IPS DF 6.9 (cell line): Measurements from ENCODE around the gene ZNF574.

Source experiments
- DNase-seq: peaks from one replicate; pipeline ENCODE4 v3.0.0-alpha.2; 2013; ENCODE audit warnings: low read depth, low spot score
- H3K27ac ChIP-seq: one replicate; pipeline ENCODE4 v1.5.1; 2013; ENCODE audit warnings: low read length, control low read depth
- H3K27me3 ChIP-seq: 2 replicates; pipeline ENCODE4 v1.6.1; 2013; ENCODE audit warnings: mild to moderate bottlenecking, low read length; ENCODE audit not compliant: control insufficient read depth, insufficient read depth
- H3K36me3 ChIP-seq: 2 replicates; pipeline ENCODE4 v1.6.1; 2013; ENCODE audit warnings: low read length; ENCODE audit not compliant: control insufficient read depth, insufficient read depth
- H3K4me1 ChIP-seq: 2 replicates; pipeline ENCODE4 v1.6.1; 2013; ENCODE audit warnings: low read length; ENCODE audit not compliant: control insufficient read depth, insufficient read depth
- H3K4me3 ChIP-seq: 2 replicates; pipeline ENCODE4 v1.5.1; 2013; ENCODE audit warnings: mild to moderate bottlenecking, low read length
- H3K9me3 ChIP-seq: 2 replicates; pipeline ENCODE4 v1.6.1; 2013; ENCODE audit warnings: low read length, inconsistent platforms; ENCODE audit not compliant: control insufficient read depth, insufficient read depth
- WGBS: extraction: QIAGEN DNeasy Blood & Tissue Kit; methylation state at CpG from one replicate; pipeline ENCODE4 v1.1.7; 2013; ENCODE audit warnings: mixed read lengths, missing lambda C conversion rate; ENCODE audit not compliant: insufficient read length, insufficient coverage; 5-methylcytosine and 5-hydroxymethylcytosine counted together

ZNF574 gene

DNA sequence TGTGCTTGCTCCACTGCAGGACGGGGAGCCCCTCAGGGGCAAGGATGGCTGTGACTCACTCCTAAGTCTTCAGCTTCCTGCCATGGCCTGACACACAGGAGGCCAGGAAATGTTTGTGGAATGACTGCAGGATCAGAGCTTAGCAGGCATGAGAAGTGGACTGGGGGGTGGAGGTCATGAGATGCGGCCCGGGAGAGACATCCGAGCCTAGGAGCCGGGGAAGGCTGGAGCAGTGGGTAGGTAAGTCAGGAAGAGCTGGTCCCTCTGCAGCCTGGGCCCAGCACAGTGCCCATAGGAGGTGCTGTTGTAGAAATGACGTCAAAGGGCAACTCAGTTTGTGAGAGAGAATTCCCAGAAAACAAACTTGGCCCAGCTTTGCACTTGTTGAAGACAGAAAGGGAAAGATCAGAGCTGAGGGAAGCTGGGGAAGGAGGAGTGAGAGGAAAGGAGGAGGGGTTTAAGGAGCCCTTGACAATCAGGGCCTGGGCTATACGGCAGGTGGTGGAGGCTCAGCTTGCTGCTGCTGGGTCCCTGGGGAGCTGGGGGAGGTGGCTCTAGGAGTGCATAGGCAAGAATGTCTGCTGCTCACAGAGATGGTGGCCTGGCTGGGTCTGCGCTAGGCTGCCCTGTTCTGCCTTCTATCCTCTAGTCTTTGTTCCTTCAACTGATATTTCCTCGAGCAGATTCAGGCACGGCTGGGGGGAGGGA is 37.8 kb downstream of the ZNF574 start:
- Histone ChIP-seq H3K36me3 (no peaks in the 10 kb centered on the region), H3K27ac (no peak overlapping the region), H3K4me3 (no peak overlapping the region), H3K4me1 (peaks cover 3% of the 10 kb centered on the region), H3K9me3 (no peaks in the 10 kb centered on the region), H3K27me3 (no peaks in the 10 kb centered on the region)
- no CpG with 5 or more reads among the region's 10 CpGs for WGBS
- no peak for DNase-seq

DNA sequence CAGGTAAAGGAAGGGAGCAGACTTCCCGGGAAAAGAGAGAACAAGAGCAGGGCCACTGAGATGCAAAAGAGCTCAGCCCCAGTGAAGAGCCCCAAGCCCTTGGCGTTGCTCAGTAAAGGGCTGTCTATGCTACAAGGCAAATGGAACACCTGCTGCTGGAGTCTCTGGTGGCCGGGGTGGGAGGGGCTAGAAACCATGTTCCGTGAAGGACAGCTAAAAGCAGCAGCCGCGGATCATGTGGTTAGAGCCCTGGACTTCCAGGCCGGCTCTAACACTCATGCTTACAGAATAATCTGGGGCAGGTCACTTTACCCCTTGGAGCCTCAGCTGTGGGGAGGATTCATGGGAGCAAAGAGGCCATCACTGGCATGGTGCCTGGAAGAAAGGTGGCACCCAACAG is 38.4 kb downstream of the ZNF574 start:
- H3K4me1 ChIP-seq = peaks cover 3% of the 10 kb centered on the region
- no peaks in the 10 kb centered on the region for H3K36me3 ChIP-seq
- H3K9me3 ChIP-seq = no peaks in the 10 kb centered on the region
- H3K27ac ChIP-seq = no peak overlapping the region
- no CpG with 5 or more reads among the region's 7 CpGs for WGBS
- no peak overlapping the region for H3K4me3 ChIP-seq
- DNase-seq = no peak
- no peaks in the 10 kb centered on the region for H3K27me3 ChIP-seq

DNA sequence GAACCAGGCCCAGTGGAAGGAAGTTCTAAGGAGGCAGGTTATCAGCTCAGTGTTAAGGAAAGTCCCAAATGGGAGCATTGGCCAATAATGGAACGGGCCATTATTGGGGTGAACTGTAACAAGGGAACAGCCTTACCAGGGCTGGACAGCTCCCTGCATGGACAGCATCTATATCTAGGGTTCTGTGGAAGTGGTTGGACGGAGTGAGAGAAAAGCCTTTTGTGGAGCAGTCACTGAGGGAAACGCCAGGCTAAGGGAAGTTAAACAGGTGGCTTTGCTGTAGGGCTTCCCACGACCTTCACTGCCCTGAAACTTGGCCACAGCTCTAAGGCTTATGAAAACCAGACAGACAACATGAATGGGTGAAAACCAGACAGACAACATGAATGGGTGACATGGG is 39.3 kb downstream of the ZNF574 start:
- no peak overlapping the region for H3K4me3 ChIP-seq
- no peaks in the 10 kb centered on the region for H3K27me3 ChIP-seq
- DNase-seq = no peak
- H3K27ac ChIP-seq = no peak overlapping the region
- H3K9me3 ChIP-seq = no peaks in the 10 kb centered on the region
- peaks cover 3% of the 10 kb centered on the region for H3K4me1 ChIP-seq
- no CpG with 5 or more reads among the region's 4 CpGs for WGBS
- no peaks in the 10 kb centered on the region for H3K36me3 ChIP-seq

DNA sequence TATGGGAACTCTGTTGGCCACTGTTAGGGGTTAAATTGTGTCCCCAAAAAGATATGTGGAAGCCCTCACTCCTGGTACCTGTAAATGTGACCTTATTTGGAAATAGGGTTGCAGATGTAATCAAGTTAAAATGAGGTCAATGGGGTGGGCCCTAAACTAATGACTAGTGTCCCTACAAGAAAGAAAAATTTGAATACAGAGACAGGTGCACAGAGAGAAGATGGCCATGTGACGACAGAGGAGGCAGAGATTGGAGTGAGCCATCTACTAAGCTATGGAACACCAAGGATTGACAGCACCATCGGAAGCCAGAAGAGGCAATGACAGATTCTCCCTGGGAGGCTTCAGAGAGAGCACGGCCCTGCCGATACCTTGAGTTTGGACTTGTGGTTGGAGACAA is 39.7 kb downstream of the ZNF574 start:
- Histone ChIP-seq H3K4me1 (peaks cover 3% of the 10 kb centered on the region), H3K9me3 (no peaks in the 10 kb centered on the region), H3K27ac (no peak overlapping the region), H3K4me3 (no peak overlapping the region), H3K36me3 (no peaks in the 10 kb centered on the region), H3K27me3 (no peaks in the 10 kb centered on the region)
- WGBS = no CpG with 5 or more reads among the region's 4 CpGs
- no peak for DNase-seq

DNA sequence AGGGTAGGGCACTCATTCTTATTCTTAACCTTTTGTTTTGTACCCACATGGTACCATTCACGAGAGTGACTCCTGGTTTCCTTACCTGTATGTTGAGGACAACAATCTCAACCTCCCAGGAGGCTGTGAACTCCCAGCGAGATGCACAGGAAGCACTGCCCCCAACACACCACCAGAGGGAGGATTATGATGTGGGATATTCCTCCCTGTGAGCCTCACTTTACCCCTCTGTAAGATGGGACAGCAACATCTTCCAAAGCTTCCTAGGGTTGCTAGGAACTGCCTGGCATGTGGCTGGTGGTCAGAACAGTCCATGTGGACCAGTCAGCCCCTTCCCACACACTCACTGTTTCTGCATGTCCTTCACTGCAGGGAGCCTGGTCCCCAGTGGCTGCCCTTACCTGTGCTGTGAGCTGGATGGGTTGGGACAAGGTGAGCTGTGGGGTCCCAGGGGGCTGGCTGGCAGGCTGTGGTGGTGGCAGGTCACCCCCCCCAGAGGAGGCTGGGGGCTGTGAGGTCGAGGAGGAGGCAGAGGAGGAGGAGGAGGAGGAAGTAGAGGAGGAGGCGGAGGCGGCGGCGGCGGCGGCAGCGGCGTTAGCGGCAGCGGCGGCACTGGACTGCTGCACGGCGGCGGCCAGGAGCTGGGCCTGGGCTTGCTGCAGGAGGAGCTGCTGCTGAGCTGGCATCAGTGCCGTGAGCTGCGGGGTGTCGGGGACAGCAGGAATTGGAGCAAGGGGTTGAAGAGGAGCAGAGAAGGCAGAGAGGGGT is 40.5 kb downstream of the ZNF574 start:
- Histone ChIP-seq H3K27ac (no peak overlapping the region), H3K4me1 (peaks cover 3% of the 10 kb centered on the region)

DNA sequence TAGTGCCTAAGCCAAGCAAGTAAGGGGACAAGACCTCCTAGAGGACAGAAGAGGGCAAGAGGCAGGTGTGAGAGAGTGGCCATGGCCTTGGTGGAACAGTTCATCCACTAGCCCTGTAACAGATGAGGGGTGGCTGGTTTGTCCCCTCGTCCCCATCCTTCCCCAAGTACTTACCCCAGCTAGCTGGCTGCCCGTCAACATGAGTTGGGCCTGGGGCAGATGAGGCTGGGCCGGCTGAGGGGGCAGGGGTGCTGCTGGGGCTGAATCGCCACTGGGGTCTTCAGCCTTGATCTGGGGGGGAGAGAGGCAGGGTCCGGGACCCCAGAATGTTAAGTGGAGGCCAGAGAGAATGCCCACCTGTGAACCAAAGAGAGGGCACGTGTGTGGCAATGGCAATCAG is 41.1 kb downstream of the ZNF574 start:
- no peak for DNase-seq
- Histone ChIP-seq H3K4me1 (peaks cover 3% of the 10 kb centered on the region), H3K27me3 (no peaks in the 10 kb centered on the region), H3K4me3 (no peak overlapping the region), H3K9me3 (no peaks in the 10 kb centered on the region), H3K36me3 (no peaks in the 10 kb centered on the region), H3K27ac (no peak overlapping the region)
- WGBS = no CpG with 5 or more reads among the region's 6 CpGs

More for the DNA sequence above, 40.5 kb downstream of the ZNF574 start:
- Histone ChIP-seq H3K4me3 (no peak overlapping the region), H3K9me3 (no peaks in the 10 kb centered on the region), H3K27me3 (no peaks in the 10 kb centered on the region), H3K36me3 (no peaks in the 10 kb centered on the region)
- no peak for DNase-seq
- no CpG with 5 or more reads among the region's 20 CpGs for WGBS

DNA sequence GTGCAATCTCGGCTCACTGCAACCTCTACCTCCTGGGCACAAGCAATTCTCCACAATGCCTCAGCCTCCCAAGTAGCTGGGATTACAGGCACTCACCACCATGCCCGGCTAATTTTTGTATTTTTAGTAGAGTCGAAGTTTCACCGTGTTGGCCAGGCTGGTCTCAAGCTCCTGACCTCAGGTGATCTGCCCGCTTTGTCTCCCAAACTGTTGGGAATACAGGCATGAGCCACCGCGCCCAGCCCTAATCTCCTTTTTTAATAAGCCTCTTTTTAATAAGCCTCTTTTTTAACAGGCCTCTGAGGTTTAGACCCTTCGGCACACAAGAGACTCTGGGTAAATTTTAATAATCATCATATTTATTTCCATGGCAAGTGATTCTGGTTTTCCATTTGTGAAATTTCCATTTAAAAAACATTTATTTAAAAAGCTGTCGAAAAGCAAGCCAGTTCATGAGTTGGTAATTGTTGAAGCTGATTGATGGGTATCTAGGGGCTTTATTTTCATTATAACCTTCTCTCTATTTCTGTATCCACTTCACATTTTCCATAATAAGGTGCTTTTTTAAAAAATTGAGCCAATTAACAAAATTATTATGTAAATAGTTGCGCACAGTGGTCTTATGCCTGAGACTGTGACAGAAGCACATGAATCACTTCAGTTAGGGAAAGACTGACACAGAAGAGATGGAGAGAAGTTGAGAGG is 44.5 kb downstream of the ZNF574 start:
- no peak overlapping the region for H3K27ac ChIP-seq
- peaks cover under 1% of the 10 kb centered on the region; the same call in 1 of the 2 replicates for H3K4me1 ChIP-seq
- H3K4me3 ChIP-seq = no peak overlapping the region
- no peaks in the 10 kb centered on the region for H3K36me3 ChIP-seq
- H3K9me3 ChIP-seq = no peaks in the 10 kb centered on the region
- DNase-seq = no peak
- H3K27me3 ChIP-seq = no peaks in the 10 kb centered on the region
- WGBS = no CpG with 5 or more reads among the region's 10 CpGs

DNA sequence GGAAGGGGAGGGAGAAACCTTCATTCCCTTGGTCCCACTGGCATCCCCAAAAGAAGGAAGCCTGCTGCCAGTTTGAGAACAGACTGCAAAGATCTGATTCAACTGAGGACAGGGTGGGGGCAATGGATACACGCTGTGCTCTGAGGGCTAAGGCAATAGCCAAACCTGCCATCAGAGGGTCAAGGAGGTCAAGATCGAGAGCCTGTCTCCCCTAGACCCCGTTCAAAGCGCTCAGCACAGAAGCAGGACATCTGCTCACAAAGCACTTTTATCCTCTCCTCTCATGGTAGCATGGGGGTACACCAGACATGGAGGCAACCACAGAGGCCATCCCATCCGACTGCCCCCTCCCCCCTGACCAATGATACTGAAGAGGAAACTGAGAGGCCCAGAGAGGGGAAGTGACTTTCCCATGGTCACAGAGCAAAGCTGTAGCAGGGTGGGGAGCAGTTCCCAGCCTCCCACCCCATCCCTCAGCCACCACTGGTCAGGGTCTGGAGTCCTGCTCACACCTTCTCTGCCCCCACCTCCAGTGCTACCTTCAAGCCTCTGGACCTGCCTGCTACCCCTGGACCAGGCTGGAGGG is 45.2 kb downstream of the ZNF574 start:
- no peak overlapping the region for H3K4me3 ChIP-seq
- no peak overlapping the region for H3K27ac ChIP-seq
- peaks cover 2% of the 10 kb centered on the region; the same call in 1 of the 2 replicates for H3K4me1 ChIP-seq
- DNase-seq = no peak
- no peaks in the 10 kb centered on the region for H3K36me3 ChIP-seq
- no peaks in the 10 kb centered on the region for H3K9me3 ChIP-seq
- H3K27me3 ChIP-seq = no peaks in the 10 kb centered on the region
- WGBS = no CpG with 5 or more reads among the region's 5 CpGs

DNA sequence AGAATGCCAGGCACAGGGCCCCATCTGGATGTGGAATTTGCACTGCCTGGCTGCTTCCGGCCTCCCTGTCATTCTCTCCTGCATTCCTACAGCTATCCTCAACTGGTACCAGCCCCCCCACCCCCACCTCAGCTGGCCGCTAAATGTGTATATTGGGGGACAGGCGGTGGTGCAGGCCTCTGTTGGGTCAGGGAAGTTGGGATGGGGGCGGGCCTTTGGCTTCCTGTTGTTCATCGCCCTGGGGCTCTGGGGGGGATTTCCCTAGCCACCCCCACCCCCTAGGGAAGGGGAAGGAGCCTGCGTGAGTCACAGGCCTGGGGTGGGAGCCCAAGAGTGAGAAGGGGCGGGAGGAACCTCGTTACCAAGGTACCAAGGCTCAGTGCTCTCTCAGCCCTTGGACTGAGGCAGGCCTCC is 45.7 kb downstream of the ZNF574 start:
- H3K4me1 ChIP-seq = peaks cover 2% of the 10 kb centered on the region; the same call in 1 of the 2 replicates
- H3K9me3 ChIP-seq = no peaks in the 10 kb centered on the region
- H3K36me3 ChIP-seq = no peaks in the 10 kb centered on the region
- DNase-seq = no peak
- WGBS = no CpG with 5 or more reads among the region's 8 CpGs
- H3K27ac ChIP-seq = no peak overlapping the region
- no peaks in the 10 kb centered on the region for H3K27me3 ChIP-seq
- no peak overlapping the region for H3K4me3 ChIP-seq
